GM12878 (cell line): ENCODE measurements around the gene AKAP11. TPM values are rescaled to one million over a fixed set of nuclear protein-coding genes. Genes with fewer than 3 reads are reported as not detected.

Source experiments
- BCL3 ChIP-seq: IDR thresholded peaks from 2 replicates; pipeline ENCODE4 v1.6.1; 2011; ENCODE audit warnings: borderline replicate concordance, low read depth, mild to moderate bottlenecking, moderate library complexity, low read length; ENCODE audit not compliant: insufficient read depth, poor library complexity, severe bottlenecking
- BHLHE40 ChIP-seq, 2 experiments: fragments of 450-650 bp in 1 of 2; IDR thresholded peaks; 2 replicates each; pipeline ENCODE4 v1.6.1; 2011 to 2017; ENCODE audit warnings: low read depth in 2 of 2, borderline replicate concordance in 1 of 2, improper control_type of control experiment in 1 of 2, low read length in 1 of 2, mild to moderate bottlenecking in 1 of 2
- CEBPZ ChIP-seq: fragments of 150-350 bp; IDR thresholded peaks from 2 replicates; pipeline ENCODE4 v1.6.1; 2016; ENCODE audit warnings: low read depth, low read length
- CUX1 ChIP-seq: IDR thresholded peaks from 2 replicates; pipeline ENCODE4 v1.6.1; 2012; ENCODE audit warnings: improper control_type of control experiment, low read depth, low read length; ENCODE audit not compliant: insufficient replicate concordance
- E2F8 ChIP-seq: fragments of 450-650 bp; IDR thresholded peaks from 2 replicates; pipeline ENCODE4 v1.6.1; 2018; ENCODE audit warnings: mild to moderate bottlenecking, low read depth, moderate library complexity; ENCODE audit not compliant: partially characterized antibody
- EGR1 ChIP-seq, 2 experiments: IDR thresholded peaks; 1 replicate in 1 of 2; 2 replicates in 1 of 2; pipeline ENCODE4 v1.6.1; 2011 to 2012; ENCODE audit warnings: low read depth in 2 of 2, low read length in 2 of 2, borderline replicate concordance in 1 of 2, mild to moderate bottlenecking in 1 of 2, moderate library complexity in 1 of 2
- EZH2 ChIP-seq: IDR thresholded peaks from 2 replicates; pipeline ENCODE4 v1.6.1; 2012; ENCODE audit warnings: low read depth, mild to moderate bottlenecking, control low read depth, inconsistent platforms, low read length, borderline replicate concordance; ENCODE audit not compliant: control insufficient read depth
- HCFC1 ChIP-seq: fragments of 150-350 bp; IDR thresholded peaks from 2 replicates; pipeline ENCODE4 v1.6.1; 2014; ENCODE audit warnings: low read length
- IKZF1 ChIP-seq: fragments of 450-650 bp; conservative IDR thresholded peaks from 2 replicates; pipeline ENCODE4 v1.6.1; 2017; ENCODE audit warnings: antibody characterized with exemption, mild to moderate bottlenecking
- NBN ChIP-seq: fragments of 450-650 bp; IDR thresholded peaks from 2 replicates; pipeline ENCODE4 v1.6.1; 2016
- NRF1 ChIP-seq: conservative IDR thresholded peaks from 2 replicates; pipeline ENCODE4 v1.6.1; 2011; ENCODE audit warnings: mild to moderate bottlenecking, low read depth, low read length, improper control_type of control experiment
- RUNX3 ChIP-seq: IDR thresholded peaks from 2 replicates; pipeline ENCODE4 v1.6.1; 2012; ENCODE audit warnings: low read length, inconsistent platforms
- SP1 ChIP-seq: IDR thresholded peaks from one replicate; pipeline ENCODE4 v1.6.1; 2011; ENCODE audit warnings: low read depth, low read length
- SREBF2 ChIP-seq: IDR thresholded peaks from 2 replicates; pipeline ENCODE4 v1.6.1; 2012; ENCODE audit warnings: mild to moderate bottlenecking, low read length
- STAT3 ChIP-seq: IDR thresholded peaks from 2 replicates; pipeline ENCODE4 v1.6.1; 2011; ENCODE audit warnings: low read depth, low read length, improper control_type of control experiment
- polyA plus RNA-seq, 11 experiments: library from polyadenylated mRNA; depleted of rRNA in 4 of 11; unstranded in 6 of 11; stranded (reverse) in 5 of 11; fragments of >200 nt; fragmentation: Nextera tagmentation in 4 of 11; fragmentation: Illumina TruSeq in 1 of 11; extraction: Ambion mirVana in 4 of 11; extraction: Trizol in 1 of 11; gene quantifications; 1 replicate in 1 of 11; 2 replicates in 10 of 11; pipeline versions ENCODE4 v1.2.1 to v1.2.3, GENCODE V29; 2011 to 2016; ENCODE audit warnings: inconsistent platforms in 2 of 11, missing spikeins in 2 of 11, low read depth in 1 of 11
- total RNA-seq, 4 experiments: library from RNA; depleted of rRNA in 3 of 4; stranded (reverse); fragments of >200 nt in 3 of 4; fragmentation: Illumina TruSeq in 1 of 4; extraction: Trizol in 1 of 4; gene quantifications; 2 replicates each; pipeline versions ENCODE4 v1.2.1 to v1.2.3, GENCODE V29; 2013 to 2021

AKAP11 gene
- total and polyA plus RNA-seq, 10 of the 15 experiments (the other 5 are each of a cell fraction or from before 2014, with no cell fraction given) = 4.8 to 36.8 (median 17.9) TPM

GRCh38 chr13:42271337-42272114 lies 426 bp upstream of the AKAP11 start (continued):
- TF ChIP-seq E2F8 (peak; percentile 58), RUNX3 (peak; percentile 53), SREBF2 (no peak), IKZF1 (peak; percentile 86), NBN (peak; percentile 68; the same call in 1 of the 2 replicates), EGR1 (IDR thresholded peaks at IDR 0.05; ENCODE audit: borderline replicate concordance in 1 of 2, low read depth in 2 of 2, low read length in 2 of 2) (peak in 1 of 2 experiments; percentile 94; a peak in 2 of 3 replicates), HCFC1 (0 out of 2 replicates have a peak, but pooled peaks have one; percentile 5), BHLHE40 (IDR thresholded peaks at IDR 0.05; ENCODE audit: borderline replicate concordance in 1 of 2, low read depth in 2 of 2, low read length in 1 of 2) (peak; percentile 82), BCL3 (no peak), CUX1 (no peak), STAT3 (no peak), NRF1 (no peak), EZH2 (no peak), SP1 (peak; percentile 26), CEBPZ (no peak)
